Natural killer cell (primary cell): ENCODE measurements around the gene ZFP1. TPM values are rescaled to one million over a fixed set of nuclear protein-coding genes. Genes with fewer than 3 reads are reported as not detected.

ENCODE experiments used
- ATAC-seq, 3 donors: fragments of 150-1000 bp in 2 of 3; fragments of 200-7000 bp in 1 of 3; cut with Tn5 transposase; 1 replicate in 1 of 3; 2 replicates in 2 of 3; pipeline ENCODE4 v1.10.0; 2021; ENCODE audit warnings: mild to moderate bottlenecking in 2 of 3, moderate library complexity in 2 of 3
- DNase-seq, 2 donors: peaks; one replicate each; pipeline versions ENCODE4 v3.0.0 to v3.0.0-alpha.2; 2013 to 2021; ENCODE audit warnings: mixed read lengths in 1 of 2
- H3K27ac ChIP-seq: one replicate; pipeline ENCODE4 v1.5.1; 2013; ENCODE audit warnings: mild to moderate bottlenecking, low read length
- H3K27me3 ChIP-seq: one replicate; pipeline ENCODE4 v1.6.1; 2013; ENCODE audit warnings: low read length; ENCODE audit not compliant: control insufficient read depth, insufficient read depth
- H3K36me3 ChIP-seq: one replicate; pipeline ENCODE4 v1.6.1; 2013; ENCODE audit warnings: low read length; ENCODE audit not compliant: control insufficient read depth, insufficient read depth
- H3K4me1 ChIP-seq: one replicate; pipeline ENCODE4 v1.6.1; 2013; ENCODE audit warnings: low read length; ENCODE audit not compliant: control insufficient read depth, insufficient read depth
- H3K4me3 ChIP-seq: one replicate; pipeline ENCODE4 v1.5.1; 2013; ENCODE audit warnings: low read length
- H3K9me3 ChIP-seq: one replicate; pipeline ENCODE4 v1.6.1; 2013; ENCODE audit warnings: low read length; ENCODE audit not compliant: control insufficient read depth, insufficient read depth
- H3K27ac Mint-ChIP-seq, 2 donors: one replicate each; pipeline ENCODE4 v1.8.0; 2022; ENCODE audit warnings: mild to moderate bottlenecking in 2 of 2, mixed read lengths in 2 of 2, moderate library complexity in 1 of 2
- H3K27me3 Mint-ChIP-seq, 2 donors: one replicate each; pipeline ENCODE4 v1.8.0; 2022; ENCODE audit warnings: low read depth in 2 of 2, mixed read lengths in 2 of 2
- H3K36me3 Mint-ChIP-seq: one replicate; pipeline ENCODE4 v1.8.0; 2022; ENCODE audit warnings: mixed read lengths
- H3K4me1 Mint-ChIP-seq, 2 donors: one replicate each; pipeline ENCODE4 v1.8.0; 2022; ENCODE audit warnings: mixed read lengths in 2 of 2
- H3K4me3 Mint-ChIP-seq: one replicate; pipeline ENCODE4 v1.8.0; 2022; ENCODE audit warnings: mild to moderate bottlenecking, moderate library complexity, mixed read lengths
- H3K9me3 Mint-ChIP-seq, 2 donors: one replicate each; pipeline ENCODE4 v1.8.0; 2022; ENCODE audit warnings: mixed read lengths in 2 of 2
- WGBS: methylation state at CpG from one replicate; pipeline ENCODE4 v1.1.7; 2013; ENCODE audit warnings: missing lambda C conversion rate; ENCODE audit not compliant: insufficient coverage; 5-methylcytosine and 5-hydroxymethylcytosine counted together
- intact Hi-C: fragments of 100-400 bp; cut with micrococcal nuclease; formaldehyde crosslinking; loops from one replicate; pipeline ENCODE4 v1.14.2; 2022
- total RNA-seq, 4 donors: library from RNA; stranded (reverse); fragments of 120-200 nt in 1 of 4; gene quantifications; one replicate each; pipeline versions ENCODE4 v1.2.3 to v1.2.4, GENCODE V29; 2013 to 2022
- TF ChIP-seq, protein P1 (sequence below): fragments of 200-600 bp; IDR thresholded peaks from one replicate; pipeline ENCODE4 v1.8.0; 2022; ENCODE audit warnings: antibody characterized with exemption

The ZFP1 gene
- total RNA-seq, 3 donors from 2014 or later (not counting 1 experiment from before 2014, with no cell fraction given) = 9.0 to 16.2 (median 14.9) TPM

DNA sequence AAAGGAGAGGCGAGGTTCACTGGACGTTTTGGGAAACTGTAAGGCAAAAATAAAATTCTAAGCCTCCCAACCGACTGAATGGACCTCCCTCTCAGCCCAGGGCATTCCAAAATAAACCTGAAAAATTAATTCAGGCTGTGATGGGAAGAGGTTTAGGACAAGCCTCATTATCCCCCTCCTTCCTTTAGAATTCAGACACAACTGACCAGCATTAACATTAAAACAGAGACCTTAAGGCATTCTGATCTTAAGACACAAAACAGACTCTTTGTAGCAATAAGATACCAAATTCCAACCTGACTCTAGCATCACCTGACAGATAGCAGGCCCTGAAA, 31.4 kb upstream of the ZFP1 start:
- Histone ChIP-seq H3K36me3 (no peaks in the 10 kb centered on the region), H3K27ac (no peak overlapping the region), H3K27me3 (peaks cover 3% of the 10 kb centered on the region), H3K4me3 (no peak overlapping the region), H3K9me3 (peaks cover 1% of the 10 kb centered on the region), H3K4me1 (peaks cover 4% of the 10 kb centered on the region)
- H3K4me1 Mint-ChIP-seq = peaks cover 0 to 12% of the 10 kb centered on the region in 2 donors
- intact Hi-C loops = no loop called here
- H3K4me3 Mint-ChIP-seq = no peak overlapping the region
- H3K27me3 Mint-ChIP-seq = peaks cover 13 to 14% of the 10 kb centered on the region in 2 donors
- TF ChIP-seq, protein P1, sequence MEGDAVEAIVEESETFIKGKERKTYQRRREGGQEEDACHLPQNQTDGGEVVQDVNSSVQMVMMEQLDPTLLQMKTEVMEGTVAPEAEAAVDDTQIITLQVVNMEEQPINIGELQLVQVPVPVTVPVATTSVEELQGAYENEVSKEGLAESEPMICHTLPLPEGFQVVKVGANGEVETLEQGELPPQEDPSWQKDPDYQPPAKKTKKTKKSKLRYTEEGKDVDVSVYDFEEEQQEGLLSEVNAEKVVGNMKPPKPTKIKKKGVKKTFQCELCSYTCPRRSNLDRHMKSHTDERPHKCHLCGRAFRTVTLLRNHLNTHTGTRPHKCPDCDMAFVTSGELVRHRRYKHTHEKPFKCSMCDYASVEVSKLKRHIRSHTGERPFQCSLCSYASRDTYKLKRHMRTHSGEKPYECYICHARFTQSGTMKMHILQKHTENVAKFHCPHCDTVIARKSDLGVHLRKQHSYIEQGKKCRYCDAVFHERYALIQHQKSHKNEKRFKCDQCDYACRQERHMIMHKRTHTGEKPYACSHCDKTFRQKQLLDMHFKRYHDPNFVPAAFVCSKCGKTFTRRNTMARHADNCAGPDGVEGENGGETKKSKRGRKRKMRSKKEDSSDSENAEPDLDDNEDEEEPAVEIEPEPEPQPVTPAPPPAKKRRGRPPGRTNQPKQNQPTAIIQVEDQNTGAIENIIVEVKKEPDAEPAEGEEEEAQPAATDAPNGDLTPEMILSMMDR = no peak
- ATAC-seq = no peak
- WGBS = 79% methylated on average over 3 of the region's 3 CpGs
- H3K36me3 Mint-ChIP-seq = peaks cover 6% of the 10 kb centered on the region
- no peak overlapping the region for H3K27ac Mint-ChIP-seq
- DNase-seq = no peak
- peaks cover 2% of the 10 kb centered on the region in 2 donors for H3K9me3 Mint-ChIP-seq

DNA sequence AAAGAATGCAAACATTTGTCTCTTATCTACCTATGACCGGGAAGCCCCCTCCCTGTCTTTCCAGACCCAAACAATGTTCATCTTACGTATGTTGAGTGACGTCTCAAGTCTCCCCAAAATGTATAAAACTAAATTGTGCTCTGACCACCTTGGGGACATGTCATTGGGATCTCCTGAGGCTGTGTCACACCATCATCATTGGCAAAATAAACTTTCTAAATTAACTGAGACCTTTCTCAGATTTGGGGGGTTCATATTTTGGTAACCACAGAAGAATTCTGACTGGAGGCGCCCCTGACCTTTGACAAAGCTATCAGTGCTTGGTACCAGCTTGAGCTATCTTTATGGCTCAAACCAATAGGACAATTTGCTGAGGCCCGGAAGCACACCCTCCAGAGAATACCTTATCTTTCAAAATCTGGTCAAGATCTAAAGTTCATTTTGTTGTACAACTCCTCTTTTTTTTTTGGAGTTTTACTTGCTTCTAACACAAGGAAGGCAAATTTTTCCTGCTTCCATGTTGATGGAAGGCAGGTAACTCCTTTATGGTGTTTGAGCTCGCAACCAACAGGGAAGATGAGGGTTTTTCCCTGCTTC, 29.3 kb upstream of the ZFP1 start:
- peaks cover 6% of the 10 kb centered on the region for H3K9me3 ChIP-seq
- Mint-ChIP-seq H3K27ac (no peak overlapping the region), H3K4me1 (peaks cover 0 to 7% of the 10 kb centered on the region in 2 donors), H3K27me3 (peaks cover 0 to 3% of the 10 kb centered on the region in 2 donors), H3K9me3 (peaks cover 2 to 6% of the 10 kb centered on the region in 2 donors), H3K36me3 (peaks cover 12% of the 10 kb centered on the region), H3K4me3 (no peak overlapping the region)
- no peak for ATAC-seq
- peaks cover 4% of the 10 kb centered on the region for H3K4me1 ChIP-seq
- WGBS = 91% methylated on average over 6 of the region's 6 CpGs
- DNase-seq = no peak
- no peak overlapping the region for H3K4me3 ChIP-seq
- no peak overlapping the region for H3K27ac ChIP-seq
- H3K36me3 ChIP-seq = no peaks in the 10 kb centered on the region
- TF ChIP-seq, protein P1 = no peak
- no peaks in the 10 kb centered on the region for H3K27me3 ChIP-seq
- intact Hi-C loops = no loop called here

DNA sequence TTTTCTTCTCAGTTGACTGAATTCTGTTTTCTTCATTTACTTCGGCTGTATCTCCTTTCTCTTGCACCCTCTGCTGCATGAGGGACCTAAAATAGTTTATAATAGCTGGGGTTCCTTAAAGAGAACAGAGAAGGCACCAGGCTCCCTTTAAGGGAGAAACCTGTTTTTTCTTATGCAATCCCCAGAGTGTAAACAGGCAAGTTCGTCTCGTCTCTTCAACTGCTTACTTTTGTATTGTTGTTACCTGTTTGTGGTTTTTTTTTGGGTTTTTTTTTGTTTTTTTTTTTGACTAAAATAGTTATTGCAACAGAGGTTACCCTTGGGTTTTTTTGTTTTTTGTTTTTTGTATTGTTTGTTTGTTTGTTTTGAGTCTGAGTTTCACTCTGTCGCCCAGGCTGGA, 28.1 kb upstream of the ZFP1 start:
- TF ChIP-seq, protein P1 = no peak
- Histone ChIP-seq H3K4me1 (peaks cover 4% of the 10 kb centered on the region), H3K9me3 (peaks cover 6% of the 10 kb centered on the region), H3K4me3 (no peak overlapping the region), H3K27ac (no peak overlapping the region), H3K36me3 (no peaks in the 10 kb centered on the region), H3K27me3 (no peaks in the 10 kb centered on the region)
- ATAC-seq (no peak), DNase-seq (no peak)
- Mint-ChIP-seq H3K27ac (no peak overlapping the region), H3K36me3 (peaks cover 12% of the 10 kb centered on the region), H3K9me3 (peaks cover 2 to 6% of the 10 kb centered on the region in 2 donors), H3K4me3 (no peak overlapping the region), H3K27me3 (peaks cover 0 to 3% of the 10 kb centered on the region in 2 donors), H3K4me1 (peaks cover 0 to 7% of the 10 kb centered on the region in 2 donors)
- intact Hi-C loops = no loop called here
- WGBS = 94% methylated on average over 4 of the region's 4 CpGs
